GM19468 (cell line): Measurements from ENCODE around the gene GDF11.

Source experiments
- ATAC-seq: cut with Tn5 transposase; IDR thresholded peaks from one replicate; pipeline ENCODE4 v1.9.1; 2021; ENCODE audit warnings: mild to moderate bottlenecking, moderate library complexity, moderate number of reproducible peaks; ENCODE audit not compliant: unreplicated experiment; ENCODE audit errors: extremely low read depth

GDF11 gene

DNA sequence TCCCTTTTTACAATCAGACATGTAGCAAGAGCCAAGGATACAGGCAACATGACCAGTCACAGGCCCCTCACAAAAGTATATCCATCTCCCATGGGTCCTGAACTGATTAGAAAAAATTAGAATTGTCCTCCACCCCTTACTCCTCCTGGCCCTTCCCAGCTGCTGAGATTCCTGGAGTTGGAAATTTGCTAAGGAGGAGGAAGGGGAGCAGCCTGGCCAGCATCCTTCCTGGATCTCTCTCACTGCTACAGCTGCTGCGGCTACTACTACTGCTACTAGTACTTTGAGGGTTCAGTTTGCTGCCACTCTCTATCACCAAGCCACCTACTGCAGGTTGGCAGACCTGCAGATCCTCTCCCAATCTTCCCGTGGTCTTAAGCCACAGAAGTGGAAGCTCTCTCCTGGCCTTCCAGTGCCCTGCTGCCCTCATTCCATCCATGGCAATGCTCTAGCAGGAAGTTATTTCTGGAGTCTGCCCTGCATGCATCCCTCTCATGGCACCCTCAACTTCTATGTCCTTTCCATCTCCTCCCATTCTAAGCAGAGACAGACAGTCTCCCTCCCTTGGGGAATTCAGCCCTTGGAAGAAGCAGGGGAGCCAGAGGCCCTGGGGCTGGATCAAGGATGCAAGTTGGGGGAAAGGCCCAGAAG, 36.2 kb upstream of the GDF11 start:
- no peak for ATAC-seq

DNA sequence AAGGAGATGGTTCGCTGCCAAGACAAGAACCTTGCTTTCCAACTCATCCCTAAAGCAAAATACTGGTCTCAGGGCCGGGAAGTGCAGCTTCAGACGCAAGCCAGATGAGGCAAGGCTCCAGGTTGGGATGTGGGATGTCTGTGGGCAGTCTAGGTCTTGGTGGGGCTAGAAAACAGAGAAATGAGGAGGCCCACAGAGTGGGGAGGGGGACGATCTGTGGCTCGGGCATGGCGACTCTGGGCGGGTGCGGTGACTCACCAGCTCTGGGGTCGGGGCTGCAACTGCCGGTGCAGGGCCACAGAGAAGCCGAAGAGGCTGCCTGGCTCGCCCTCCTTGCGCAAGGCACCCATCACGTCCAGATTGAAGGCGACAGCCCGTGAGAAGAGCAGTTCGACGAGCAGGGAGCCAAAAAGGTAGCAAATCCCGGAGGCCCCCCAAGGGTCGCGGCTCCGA, 35.7 kb upstream of the GDF11 start:
- no peak for ATAC-seq

DNA sequence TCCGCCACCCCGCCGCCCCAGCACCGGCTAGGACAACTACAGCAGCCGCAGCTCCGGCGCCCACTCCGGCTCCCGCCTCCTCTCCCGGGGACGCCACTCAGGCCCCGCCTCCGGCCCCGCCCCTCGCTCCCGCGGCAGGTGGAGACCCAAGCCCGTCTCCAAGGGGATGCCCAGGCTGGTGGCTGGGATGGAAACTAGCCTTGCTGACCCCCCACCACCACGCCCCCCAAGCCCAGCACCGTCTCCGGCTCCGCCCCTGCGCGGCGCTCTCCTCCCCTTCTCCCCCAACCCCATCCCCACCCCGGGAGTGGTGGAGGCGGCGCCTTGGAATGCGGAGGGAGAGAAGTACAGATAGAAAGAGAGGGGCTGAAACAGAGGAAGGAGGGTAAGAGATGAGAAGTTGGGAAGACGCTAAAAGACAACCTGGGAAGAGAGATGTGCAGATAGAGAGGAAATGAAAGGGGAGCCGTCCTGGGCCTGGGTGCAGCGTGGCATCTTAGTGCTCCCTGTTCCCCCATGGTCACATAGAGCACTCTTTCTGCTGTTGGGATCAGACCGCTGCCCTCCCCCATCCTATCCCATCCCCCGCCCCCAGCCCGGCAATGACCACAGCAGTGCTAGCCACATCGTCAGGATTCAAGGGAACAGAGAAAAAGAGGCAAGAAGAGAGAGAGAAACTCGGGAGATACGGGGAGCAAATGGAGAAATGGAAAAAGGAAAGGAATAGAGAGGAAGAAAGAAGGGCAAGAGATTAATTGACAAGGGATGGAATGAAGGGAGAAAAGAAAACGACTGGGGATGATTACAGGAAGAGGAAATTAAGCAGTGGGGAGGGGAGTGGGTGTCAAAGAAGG, 34.9 kb upstream of the GDF11 start, which contains the start of gene ITGA7:
Gene ITGA7 (minus strand): TSS at position 64 of the 854 bp plus-strand sequence. CDS start 222 bp downstream, outside the sequence.
- no peak for ATAC-seq

DNA sequence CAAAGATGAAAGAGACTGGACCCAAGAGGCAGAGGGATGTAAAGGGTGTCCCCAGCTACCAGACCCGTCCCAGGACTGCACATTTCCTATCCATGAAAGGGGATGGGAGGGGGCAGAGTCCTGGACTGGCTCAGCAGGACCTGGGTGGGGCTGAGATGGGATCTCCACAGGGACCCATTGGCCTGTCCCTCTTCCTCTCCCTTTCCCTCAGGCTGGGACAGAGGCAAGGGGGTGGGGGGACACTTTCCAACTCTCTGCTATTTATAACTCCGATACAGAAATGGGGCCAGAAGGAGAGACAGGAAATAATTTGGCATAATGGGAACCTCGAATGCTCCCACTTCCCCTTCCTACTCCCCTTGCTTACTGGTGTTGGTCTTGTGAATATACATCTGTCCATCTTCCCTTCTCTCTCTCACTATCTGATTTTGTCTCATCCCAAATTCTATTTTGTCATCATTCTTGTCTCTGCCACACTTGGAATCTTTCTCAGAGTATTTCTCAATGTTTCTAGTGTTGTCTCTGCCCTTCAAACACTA, 34.2 kb upstream of the GDF11 start:
- no peak for ATAC-seq

DNA sequence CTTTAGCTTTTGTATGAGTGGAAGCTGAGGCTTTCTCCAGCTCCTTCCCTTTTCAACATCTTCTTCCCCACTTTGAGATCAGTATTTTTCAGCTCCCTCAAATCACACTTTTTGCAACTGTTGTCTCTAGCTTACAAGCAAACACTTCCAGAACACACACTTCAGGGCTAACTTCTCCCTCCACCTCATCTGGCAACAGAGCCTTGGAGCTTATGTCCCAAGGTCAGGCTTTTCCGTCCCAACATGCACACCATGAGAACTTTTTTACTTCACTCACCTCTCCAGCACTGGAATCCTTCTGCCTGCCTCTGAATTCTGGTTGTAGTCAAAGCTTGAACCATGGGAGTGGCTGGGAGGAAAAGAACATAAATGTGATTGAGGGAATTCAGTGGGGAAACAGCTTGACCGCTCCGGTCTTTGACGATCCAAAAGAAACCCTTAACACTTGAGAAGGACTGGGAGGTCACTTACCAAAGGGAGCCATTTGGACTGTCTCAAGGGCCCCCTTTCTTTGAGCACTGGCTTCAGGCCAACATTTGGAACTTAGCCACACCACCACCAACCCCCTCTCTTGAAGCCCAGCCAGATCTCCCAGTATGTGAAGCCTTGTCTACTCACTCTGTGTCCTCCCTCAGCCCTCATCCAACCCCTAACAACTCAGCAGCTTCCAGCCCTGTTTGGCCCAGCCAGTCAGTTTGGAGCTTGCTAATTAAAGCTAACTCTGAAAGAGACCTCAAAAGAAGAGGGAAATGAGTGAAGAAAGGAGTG, 31.0 kb upstream of the GDF11 start:
- ATAC-seq, result no peak

DNA sequence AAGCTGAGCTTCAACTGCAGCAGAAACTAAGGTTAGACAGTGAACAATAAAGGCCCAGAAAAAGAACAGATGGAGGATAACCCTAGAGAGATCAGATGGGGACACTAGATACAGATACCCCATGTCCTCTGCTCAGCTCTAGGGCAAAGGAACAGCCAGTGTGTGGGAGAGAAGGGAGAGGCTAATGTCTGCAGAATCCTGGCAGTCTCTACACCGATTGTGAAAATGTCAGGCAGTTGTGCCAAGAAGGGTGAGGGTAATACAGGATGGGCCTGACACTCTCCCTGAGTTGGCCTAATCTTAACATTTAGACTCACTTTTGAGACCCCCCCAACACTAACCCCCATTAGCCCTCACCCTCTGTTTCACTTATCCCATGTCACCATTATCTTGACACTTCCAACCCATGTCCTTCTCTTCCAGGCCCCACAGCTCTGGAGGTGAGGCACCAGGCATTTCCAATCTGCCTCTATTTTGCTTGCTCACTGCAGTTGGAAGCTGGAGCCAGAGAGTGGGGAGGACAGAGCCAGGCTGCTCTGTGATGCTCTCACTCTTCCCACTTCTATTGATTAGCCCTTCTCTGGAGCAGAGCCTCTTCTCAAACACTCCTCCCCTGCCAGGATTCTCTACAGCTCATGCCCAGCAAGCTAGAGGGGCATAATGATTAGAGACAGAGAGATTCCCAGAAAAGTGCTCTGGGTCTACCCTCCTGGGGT, 30.1 kb upstream of the GDF11 start:
- ATAC-seq, result no peak

DNA sequence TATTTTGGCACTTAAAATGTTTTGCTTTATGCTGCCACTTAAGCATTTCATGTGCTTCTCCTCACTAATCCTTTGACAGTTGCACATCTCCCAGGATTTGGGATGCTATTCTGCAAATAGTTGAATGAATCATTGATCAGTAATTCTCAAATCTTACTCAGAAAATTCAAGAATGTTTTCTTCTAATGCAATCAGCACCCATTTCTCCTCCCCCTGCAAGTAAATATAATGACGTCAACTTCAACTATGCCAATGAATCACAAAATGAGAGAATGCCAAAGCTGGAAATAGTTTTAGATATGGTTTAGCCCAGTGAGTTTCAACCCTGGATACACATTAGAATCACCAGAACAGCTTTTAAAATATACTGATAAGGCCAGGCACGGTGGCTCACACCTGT, 29.2 kb upstream of the GDF11 start:
- ATAC-seq, result no peak

DNA sequence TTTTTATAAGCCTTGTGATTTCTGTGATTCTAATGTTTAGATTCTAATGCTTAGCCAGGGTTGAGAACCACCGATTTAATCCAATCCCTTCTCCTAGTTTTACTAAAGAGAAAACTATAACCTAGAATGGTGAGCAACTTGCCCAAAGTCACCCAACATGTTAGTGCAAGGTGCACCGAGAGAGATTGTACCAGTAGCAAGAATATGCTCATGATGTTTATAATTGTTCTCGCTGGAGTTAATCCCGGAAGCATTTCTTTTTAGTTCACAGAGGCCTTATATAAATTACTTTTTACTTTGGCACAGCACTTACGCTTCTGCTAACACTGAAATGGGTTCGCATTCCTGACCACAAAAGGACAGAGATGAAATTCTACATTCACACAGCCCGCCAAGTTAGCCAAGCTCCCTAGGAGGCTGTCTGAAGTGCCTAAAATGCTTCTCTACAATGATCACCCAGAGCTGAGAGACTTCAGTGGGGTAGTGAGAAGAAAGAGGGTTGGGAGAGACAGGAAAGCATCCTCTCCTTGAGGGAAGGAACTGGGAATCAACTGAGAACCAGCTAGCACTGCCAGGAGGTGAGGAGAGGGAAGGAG, 27.7 kb upstream of the GDF11 start:
- no peak for ATAC-seq

DNA sequence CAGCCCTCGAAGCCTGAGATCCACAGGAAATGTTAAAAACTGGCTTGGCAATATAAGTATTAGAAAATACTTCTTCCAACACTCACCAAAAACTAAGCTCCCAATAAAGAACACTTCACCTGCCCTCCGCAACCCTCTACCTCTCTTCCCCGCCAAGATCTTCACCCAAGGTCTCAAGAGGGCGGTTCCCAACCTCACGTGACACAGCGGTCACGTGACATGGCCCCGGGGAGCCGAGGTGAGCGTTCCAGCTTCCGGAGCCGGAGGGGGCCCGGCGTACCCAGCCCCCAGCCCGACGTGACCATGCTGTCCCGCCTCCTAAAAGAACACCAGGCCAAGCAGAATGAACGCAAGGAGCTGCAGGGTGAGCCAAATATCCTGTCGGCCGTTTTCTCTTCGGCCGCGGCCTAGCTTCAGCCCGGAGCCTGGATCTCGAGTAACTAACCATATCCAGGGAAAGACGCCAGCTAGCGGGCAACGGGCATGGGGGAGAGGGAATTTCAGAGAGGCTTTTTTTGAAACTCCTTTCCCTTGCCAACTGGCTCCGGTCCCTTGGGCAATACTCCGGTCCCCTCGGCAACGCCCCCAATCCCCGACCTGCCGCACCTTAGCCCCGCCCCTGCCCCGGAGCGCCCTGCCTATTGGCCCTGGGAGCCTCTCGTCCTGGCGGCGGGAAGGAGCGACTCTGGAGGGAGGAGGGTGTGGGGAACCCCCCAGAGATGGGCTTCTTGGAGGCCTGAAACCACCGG, 26.9 kb upstream of the GDF11 start, which contains the start of gene BLOC1S1:
Gene BLOC1S1 (plus strand): TSS at position 214 of the 749 bp plus-strand sequence. CDS start 6 bp downstream, at position 220.
- peak; percentile 64 for ATAC-seq

DNA sequence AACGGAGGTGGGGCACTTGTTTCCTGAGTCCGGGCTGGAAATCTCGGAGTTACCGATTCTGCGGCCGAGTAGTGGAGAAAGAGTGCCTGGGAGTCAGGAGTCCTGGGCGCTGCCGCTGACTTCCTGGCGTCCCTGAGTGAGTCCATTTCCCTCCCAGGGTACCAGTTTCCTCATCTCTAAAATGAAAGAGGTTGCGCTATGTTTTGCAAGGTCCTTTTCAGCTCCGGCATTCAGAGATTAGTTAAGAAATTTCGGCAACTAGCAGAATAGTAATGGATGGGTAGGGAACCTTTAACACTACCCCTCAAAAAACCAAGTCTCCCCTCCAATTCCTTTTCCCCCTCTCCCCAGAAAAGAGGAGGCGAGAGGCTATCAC, 26.4 kb upstream of the GDF11 start:
- no peak for ATAC-seq

DNA sequence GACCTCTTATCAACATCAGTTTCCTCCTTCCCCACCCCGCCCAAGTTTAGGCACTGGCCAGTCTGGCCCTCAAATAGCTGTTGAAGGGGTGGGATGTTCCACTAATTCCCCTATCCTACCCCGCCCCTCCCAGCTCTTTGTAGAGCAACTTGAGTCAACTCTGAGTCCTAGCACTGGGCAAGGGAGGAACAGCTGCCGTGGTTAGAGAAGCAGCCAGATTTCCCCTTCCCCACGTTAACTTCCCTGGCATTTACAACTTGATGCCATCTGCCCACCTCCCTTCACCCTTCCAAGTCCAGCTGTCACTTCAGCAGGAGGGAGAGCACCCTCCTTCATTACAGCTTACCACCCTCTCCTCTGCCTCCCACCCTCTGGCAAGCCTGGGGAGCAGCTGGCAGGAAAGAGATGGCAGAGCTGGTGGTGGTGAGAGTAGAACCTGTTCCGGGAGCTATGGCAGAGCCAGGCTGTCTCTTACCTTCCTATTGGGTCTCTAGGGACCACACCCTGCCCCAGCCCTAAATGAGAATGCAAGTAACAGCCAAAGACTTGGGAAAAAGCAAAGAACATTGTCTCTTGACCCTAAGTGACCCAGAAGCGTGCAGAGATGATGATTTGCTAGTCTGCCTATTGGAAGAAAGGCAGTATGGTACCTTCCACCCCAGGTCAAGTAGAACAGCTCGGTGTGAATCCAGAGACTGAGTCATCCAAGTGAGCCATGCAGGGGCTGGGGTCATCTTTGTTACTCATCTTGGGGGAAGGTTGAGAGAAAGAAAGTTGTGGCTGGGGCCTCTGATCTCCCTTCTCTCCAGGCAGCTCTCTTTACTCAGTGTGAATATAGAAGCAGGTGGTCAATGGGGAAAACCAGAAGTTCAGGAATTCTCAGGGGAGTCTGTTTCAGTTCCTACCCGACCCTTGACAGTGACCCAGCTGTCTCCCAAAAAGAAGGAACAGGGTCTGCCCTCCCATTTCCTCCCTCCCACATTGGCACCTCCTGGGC, 25.6 kb upstream of the GDF11 start:
- no peak for ATAC-seq

DNA sequence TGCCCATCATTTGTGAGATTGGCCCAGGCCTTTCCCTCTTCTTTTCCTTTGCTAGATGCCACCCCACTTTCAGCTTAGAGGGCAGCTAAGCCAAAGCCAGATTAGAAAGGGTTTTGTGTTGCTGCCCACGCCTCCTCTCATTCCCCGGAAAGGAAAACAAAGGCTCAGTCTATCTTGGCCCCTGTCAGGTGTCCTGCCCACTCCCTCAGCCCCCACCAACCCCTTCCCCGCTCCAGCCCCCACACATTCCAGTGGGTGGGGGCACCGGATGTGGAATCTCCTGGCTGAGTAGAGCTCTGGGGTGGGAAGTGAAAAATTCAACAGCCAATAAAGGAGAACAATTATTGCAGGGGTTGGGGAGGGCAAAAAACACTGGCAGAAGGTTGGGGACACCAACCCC, 24.9 kb upstream of the GDF11 start:
- no peak for ATAC-seq

DNA sequence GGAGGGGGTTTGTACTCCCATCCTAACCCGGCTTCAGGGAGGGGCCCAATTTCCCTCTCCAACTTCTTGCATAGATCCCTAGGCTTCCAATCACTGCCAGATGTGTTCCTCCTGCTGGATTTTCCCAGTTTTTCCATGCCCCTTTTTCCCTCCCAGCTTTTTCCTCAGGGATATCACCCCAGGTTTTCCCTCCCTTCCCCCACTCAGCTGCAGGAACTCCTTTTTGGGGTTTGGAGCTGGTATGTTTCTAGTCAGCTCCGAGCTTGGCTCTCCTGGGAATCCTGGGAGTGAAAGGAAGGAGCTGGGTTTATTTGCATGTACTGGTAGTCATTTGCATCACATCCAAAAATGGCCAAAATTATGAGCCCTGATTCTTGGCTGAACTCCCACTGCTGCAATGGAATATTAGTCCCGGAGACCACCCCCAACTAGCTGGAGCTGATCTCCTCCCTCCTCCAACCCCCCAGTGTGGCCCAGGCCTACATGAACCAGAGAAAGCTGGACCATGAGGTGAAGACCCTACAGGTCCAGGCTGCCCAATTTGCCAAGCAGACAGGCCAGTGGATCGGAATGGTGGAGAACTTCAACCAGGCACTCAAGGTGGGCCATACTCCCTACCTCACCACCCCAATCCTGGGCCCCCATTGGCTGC, 24.2 kb upstream of the GDF11 start:
- no peak for ATAC-seq

DNA sequence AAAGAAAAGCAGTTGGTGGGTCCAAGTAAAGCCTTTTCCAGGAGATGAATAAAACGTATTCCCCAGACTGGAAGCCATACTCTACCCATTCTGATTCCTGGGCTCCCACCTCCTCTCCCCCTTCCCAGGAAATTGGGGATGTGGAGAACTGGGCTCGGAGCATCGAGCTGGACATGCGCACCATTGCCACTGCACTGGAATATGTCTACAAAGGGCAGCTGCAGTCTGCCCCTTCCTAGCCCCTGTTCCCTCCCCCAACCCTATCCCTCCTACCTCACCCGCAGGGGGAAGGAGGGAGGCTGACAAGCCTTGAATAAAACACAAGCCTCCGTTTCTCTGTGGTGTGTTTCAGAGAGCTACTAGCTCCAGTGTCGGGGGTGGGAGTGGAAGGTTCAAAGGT, 23.6 kb upstream of the GDF11 start:
- no peak for ATAC-seq

DNA sequence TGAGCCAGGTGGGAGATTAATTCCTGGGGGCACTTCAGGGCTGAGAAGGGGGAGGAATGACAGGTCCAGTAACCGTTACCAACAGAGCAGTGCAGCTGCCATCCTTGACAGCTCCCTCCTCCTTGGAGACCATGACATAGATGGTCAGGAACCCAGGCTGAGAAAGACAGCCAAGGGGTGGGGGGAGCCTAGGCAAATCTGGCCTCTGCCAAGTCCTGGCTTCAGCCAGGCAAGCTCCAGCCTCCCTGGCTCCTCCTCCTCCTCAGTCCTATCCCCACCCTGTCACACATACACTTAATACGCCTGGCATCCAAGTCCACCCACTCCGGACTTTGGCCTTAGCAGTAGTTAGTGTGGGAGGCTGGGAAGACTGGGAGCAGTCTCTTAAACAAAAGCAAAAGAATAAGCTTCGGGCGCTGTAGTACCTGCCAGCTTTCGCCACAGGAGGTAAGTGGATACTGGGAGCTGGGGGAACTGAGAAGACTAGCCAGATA, 22.8 kb upstream of the GDF11 start, which contains the start of gene RDH5:
Gene RDH5 (plus strand): TSS at position 323 of the 494 bp plus-strand sequence. CDS start 792 bp downstream, outside the sequence.
- ATAC-seq, result no peak

DNA sequence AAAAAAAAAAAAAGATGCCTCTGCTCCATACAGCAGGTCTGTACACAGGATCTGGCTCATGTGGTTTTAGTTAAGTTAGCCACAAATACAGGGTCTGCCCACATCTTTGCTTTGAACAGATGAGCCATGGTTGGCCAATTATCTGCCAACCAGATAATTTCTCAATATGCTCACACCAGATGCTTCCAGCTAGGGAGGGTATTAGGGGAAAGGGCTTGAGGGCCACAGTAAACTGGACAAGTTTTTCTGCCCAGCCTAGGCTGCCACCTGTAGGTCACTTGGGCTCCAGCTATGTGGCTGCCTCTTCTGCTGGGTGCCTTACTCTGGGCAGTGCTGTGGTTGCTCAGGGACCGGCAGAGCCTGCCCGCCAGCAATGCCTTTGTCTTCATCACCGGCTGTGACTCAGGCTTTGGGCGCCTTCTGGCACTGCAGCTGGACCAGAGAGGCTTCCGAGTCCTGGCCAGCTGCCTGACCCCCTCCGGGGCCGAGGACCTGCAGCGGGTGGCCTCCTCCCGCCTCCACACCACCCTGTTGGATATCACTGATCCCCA, 22.0 kb upstream of the GDF11 start:
- ATAC-seq, result no peak
